LNCaP clone FGC (cell line): ENCODE results near the gene HELZ.

Experiments
- DNase-seq: peaks from one replicate; pipeline ENCODE4 v3.0.0-alpha.2; 2011; ENCODE audit warnings: low read depth
- H3K4me3 ChIP-seq: 2 replicates; pipeline ENCODE4 v1.5.1; 2011; ENCODE audit warnings: mild to moderate bottlenecking, low read depth, low read length, control low read depth
- TF ChIP-seq, protein P1 (sequence below): IDR thresholded peaks from 2 replicates; pipeline ENCODE4 v1.5.1; 2012; ENCODE audit warnings: mild to moderate bottlenecking; ENCODE audit not compliant: control insufficient read depth, insufficient read depth; ENCODE audit errors: extremely low read depth

HELZ gene

DNA sequence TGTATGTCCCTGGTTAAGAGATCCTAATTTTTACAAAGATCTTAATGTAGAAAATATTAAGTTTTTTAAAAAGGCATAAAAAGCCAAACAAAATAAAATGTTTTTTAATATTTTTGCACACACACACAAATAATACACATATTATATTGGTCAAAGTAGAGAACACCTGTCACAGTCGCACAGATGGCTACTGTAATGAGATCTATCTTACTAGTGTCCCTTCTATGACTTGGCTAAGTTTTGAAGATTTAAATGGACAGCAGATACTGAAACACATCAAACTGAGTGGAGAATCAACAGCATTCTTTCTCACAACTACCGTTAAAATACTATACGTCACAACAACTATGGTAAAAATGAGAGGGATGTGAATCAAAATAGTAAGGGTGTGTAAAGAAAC, 83.4 kb downstream of the HELZ start:
- H3K4me3 ChIP-seq: no peak overlapping the region
- no peak for DNase-seq
- TF ChIP-seq, protein P1, sequence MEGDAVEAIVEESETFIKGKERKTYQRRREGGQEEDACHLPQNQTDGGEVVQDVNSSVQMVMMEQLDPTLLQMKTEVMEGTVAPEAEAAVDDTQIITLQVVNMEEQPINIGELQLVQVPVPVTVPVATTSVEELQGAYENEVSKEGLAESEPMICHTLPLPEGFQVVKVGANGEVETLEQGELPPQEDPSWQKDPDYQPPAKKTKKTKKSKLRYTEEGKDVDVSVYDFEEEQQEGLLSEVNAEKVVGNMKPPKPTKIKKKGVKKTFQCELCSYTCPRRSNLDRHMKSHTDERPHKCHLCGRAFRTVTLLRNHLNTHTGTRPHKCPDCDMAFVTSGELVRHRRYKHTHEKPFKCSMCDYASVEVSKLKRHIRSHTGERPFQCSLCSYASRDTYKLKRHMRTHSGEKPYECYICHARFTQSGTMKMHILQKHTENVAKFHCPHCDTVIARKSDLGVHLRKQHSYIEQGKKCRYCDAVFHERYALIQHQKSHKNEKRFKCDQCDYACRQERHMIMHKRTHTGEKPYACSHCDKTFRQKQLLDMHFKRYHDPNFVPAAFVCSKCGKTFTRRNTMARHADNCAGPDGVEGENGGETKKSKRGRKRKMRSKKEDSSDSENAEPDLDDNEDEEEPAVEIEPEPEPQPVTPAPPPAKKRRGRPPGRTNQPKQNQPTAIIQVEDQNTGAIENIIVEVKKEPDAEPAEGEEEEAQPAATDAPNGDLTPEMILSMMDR: no peak

- H3K4me3 ChIP-seq: no peak overlapping the region
- no peak for DNase-seq
- TF ChIP-seq, protein P1: no peak
Measured at GRCh38 chr17:67160791-67161190, 84.2 kb downstream of the HELZ start.

- H3K4me3 ChIP-seq: no peak overlapping the region
- peak; percentile 7 for DNase-seq
- TF ChIP-seq, protein P1: peak; percentile 76
Measured at GRCh38 chr17:67157732-67158639, 87.0 kb downstream of the HELZ start.

GRCh38 chr17:67156269-67157199, 88.5 kb downstream of the HELZ start:
- no peak for DNase-seq

DNA sequence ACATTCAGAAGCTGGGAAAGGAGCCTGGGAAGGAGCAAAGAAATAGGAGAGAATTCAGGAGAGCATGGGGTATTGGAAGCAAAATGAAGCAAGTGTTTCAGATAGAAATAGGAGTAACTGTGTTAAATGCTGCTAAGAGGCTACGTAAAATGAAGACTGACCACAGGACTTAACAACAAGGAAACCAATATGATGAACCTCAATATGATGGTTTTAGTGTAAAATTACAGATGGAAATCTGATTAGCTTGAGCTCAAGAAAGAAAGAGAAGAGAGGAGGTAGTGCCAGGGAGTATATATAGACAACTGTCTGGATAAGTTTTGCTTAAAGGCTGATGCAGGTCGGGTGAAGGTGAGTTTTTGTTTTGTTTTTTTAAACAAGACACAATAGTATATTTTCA, 92.2 kb downstream of the HELZ start:
- H3K4me3 ChIP-seq: no peak overlapping the region
- TF ChIP-seq, protein P1: no peak
- DNase-seq: no peak

More at GRCh38 chr17:67156269-67157199, 88.5 kb downstream of the HELZ start:
- H3K4me3 ChIP-seq: no peak overlapping the region
- TF ChIP-seq, protein P1: no peak

DNA sequence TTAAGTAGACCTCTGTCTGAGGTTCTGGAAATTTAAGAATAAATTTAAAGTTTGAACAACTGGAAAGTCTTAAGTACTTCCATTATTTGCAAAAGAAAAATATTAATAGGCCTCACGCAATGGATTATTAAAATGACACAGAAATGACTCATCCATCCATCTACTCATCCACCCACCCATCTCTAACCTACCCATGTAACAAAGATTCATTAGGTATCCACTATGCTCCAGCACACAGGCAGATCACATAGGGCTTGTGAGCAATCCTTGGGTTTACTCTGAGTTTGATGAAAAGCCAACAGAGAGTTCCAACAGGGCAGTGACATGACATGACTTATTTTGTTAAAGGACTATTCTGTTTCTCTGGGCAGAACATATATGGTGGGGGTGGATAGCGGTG, 93.3 kb downstream of the HELZ start:
- H3K4me3 ChIP-seq: no peak overlapping the region
- no peak for DNase-seq
- TF ChIP-seq, protein P1: no peak
